Activated CD4-positive, alpha-beta T cell treated with anti-CD3 and anti-CD28 coated beads, Interleukin-2, Interleukin-4, amounts not matched to agents 100 ng/mL and 50 ng/mL, durations not matched to agents 16 hours and 8 hours (primary cell): ENCODE measurements around the gene TUBA3E.
"Not testable (repeated sequence)": the region's sequence is repeated elsewhere in the genome, so short reads cannot be mapped to it uniquely, and the experiment has no call there.

Experiments used
- DNase-seq: peaks from one replicate; pipeline ENCODE4 v3.0.0-alpha.2; 2020; ENCODE audit warnings: low spot score

TUBA3E gene

GRCh38 chr2:130143266-130144039, 54.8 kb downstream of the TUBA3E start:
- DNase-seq: not testable (repeated sequence)

DNA sequence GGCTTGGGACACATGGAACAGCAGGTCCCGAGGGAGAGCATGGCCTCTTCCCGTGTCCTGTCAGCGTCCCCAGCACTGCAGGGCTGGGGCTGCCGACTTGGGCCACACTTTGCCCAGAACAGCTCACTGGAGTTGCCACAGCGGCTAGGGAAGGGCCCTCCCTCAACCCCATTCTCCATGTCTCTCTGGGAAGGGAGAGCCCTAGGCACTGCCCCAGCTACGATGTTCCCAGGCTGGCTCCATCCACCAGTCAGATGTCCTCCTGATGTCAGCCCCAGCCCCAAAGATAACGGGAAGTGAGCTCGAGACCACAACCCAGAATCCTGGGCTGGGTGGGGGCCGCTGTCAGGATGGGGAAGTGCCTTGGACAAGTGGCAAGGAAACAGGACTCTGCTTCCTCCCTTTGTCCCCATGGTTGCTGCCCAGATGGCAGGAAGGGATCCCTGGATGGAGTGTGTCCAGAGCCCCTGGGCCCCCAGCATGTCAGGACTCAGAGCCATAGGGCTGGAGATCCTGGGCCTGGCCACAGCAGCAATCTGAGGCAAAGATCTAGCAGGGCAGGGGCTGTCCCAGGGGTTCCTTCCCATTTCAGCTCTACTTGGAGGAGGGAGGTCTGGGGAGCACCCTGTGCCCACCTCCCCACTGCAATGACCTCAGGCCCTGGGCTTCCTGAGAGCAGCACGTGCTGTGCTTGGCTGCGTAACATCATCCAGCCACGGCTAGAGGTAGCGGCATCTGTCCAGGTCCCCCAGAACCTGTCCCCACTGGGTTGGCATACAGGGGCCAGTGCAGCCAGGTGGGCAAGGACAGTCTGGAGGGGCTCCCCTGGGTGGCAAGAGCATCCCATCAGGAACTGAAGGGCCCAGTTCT, 55.6 kb downstream of the TUBA3E start:
- DNase-seq: not testable (repeated sequence)
